ENCODE results near the gene MEX3D. TPM values are rescaled to one million over a fixed set of nuclear protein-coding genes. Genes with fewer than 3 reads are reported as not detected.

The MEX3D gene
- total and polyA plus RNA-seq, 2 donors from 2014 or later = 5.4 to 19.3 TPM

GRCh38 chr19:1609680-1610474 is 41.8 kb upstream of the MEX3D start:
- Histone ChIP-seq H3K4me1 (ENCODE audit: control insufficient read depth in 2 of 3, insufficient read depth in 2 of 3, low read depth in 1 of 3, low read length in 3 of 3) (peaks cover 0 to 8% (median 3%) of the 10 kb centered on the region in 3 donors), H3K36me3 (ENCODE audit: control insufficient read depth in 2 of 3, insufficient read depth in 3 of 3, low read length in 3 of 3) (peaks cover 0 to 6% (median 3%) of the 10 kb centered on the region in 3 donors), H3K9ac (ENCODE audit: low read length in 3 of 3) (no peak overlapping the region), H3K27ac (ENCODE audit: low read depth in 2 of 2, low read length in 2 of 2) (no peak overlapping the region), H3K27me3 (ENCODE audit: control insufficient read depth, insufficient read depth, low read length) (no peaks in the 10 kb centered on the region), H3K9me3 (ENCODE audit: control insufficient read depth in 2 of 3, insufficient read depth in 1 of 3, low read length in 3 of 3) (no peaks in the 10 kb centered on the region), H3K4me3 (ENCODE audit: low read length in 3 of 3) (no peak overlapping the region)
- no peak for FAIRE-seq
- DNase-seq = no peak
- TF ChIP-seq CTCF (IDR thresholded peaks at IDR 0.05; ENCODE audit: borderline replicate concordance, extremely low read depth, insufficient read depth) = no peak
- intact Hi-C loops (cut with DNase I) = no loop called here

GRCh38 chr19:1609103-1609396 is 40.9 kb upstream of the MEX3D start:
- Histone ChIP-seq H3K4me3 (ENCODE audit: low read length in 3 of 3) (no peak overlapping the region), H3K9ac (ENCODE audit: low read length in 3 of 3) (no peak overlapping the region), H3K36me3 (ENCODE audit: control insufficient read depth in 2 of 3, insufficient read depth in 3 of 3, low read length in 3 of 3) (peaks cover 0 to 4% (median 3%) of the 10 kb centered on the region in 3 donors), H3K27ac (ENCODE audit: low read depth in 2 of 2, low read length in 2 of 2) (no peak overlapping the region), H3K9me3 (ENCODE audit: control insufficient read depth in 2 of 3, insufficient read depth in 1 of 3, low read length in 3 of 3) (no peaks in the 10 kb centered on the region), H3K4me1 (ENCODE audit: control insufficient read depth in 2 of 3, insufficient read depth in 2 of 3, low read depth in 1 of 3, low read length in 3 of 3) (peaks cover 0 to 8% (median 3%) of the 10 kb centered on the region in 3 donors), H3K27me3 (ENCODE audit: control insufficient read depth, insufficient read depth, low read length) (no peaks in the 10 kb centered on the region)
- FAIRE-seq = no peak
- no peak for DNase-seq
- intact Hi-C loops (cut with DNase I) = no loop called here
- no peak for TF ChIP-seq CTCF (IDR thresholded peaks at IDR 0.05; ENCODE audit: borderline replicate concordance, extremely low read depth, insufficient read depth)

- intact Hi-C loops (cut with DNase I) = no loop called here
- Histone ChIP-seq H3K36me3 (ENCODE audit: control insufficient read depth in 2 of 3, insufficient read depth in 3 of 3, low read length in 3 of 3) (peaks cover 0 to 4% (median 3%) of the 10 kb centered on the region in 3 donors), H3K9ac (ENCODE audit: low read length in 3 of 3) (no peak overlapping the region), H3K4me1 (ENCODE audit: control insufficient read depth in 2 of 3, insufficient read depth in 2 of 3, low read depth in 1 of 3, low read length in 3 of 3) (peaks cover 0 to 11% (median 3%) of the 10 kb centered on the region in 3 donors), H3K27ac (ENCODE audit: low read depth in 2 of 2, low read length in 2 of 2) (no peak overlapping the region), H3K9me3 (ENCODE audit: control insufficient read depth in 2 of 3, insufficient read depth in 1 of 3, low read length in 3 of 3) (no peaks in the 10 kb centered on the region), H3K4me3 (ENCODE audit: low read length in 3 of 3) (no peak overlapping the region), H3K27me3 (ENCODE audit: control insufficient read depth, insufficient read depth, low read length) (no peaks in the 10 kb centered on the region)
- no peak for DNase-seq
- no peak for FAIRE-seq
- no peak for TF ChIP-seq CTCF (IDR thresholded peaks at IDR 0.05; ENCODE audit: borderline replicate concordance, extremely low read depth, insufficient read depth)
Measured at GRCh38 chr19:1608359-1609102, 40.4 kb upstream of the MEX3D start.
